ENCODE measurements around the gene NBAS. TPM values are rescaled to one million over a fixed set of nuclear protein-coding genes. Genes with fewer than 3 reads are reported as not detected.

NBAS gene
- total RNA-seq, 1 experiment from 2014 or later = 32.5 TPM

DNA sequence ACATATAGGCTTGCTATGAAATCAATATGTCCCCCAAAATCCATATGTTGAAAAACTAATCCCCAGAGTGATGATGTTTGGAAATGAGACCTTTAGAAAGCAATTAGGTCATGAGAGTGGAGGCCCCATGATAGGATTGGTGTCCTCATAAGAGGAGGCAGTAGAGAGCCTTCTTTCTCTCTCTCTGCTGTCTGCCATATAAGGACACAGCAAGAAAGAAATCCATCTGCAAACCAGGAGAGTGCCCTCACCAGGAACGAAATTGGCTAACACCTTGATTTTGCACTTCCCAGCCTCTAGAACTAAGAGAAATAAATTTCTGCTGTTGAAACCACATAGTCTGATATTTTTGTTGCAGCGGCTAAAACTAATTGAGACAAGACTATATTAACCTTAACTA lies 89.5 kb downstream of the NBAS start:
- no CpG with 5 or more reads among the region's 2 CpGs for whole genome bisulfite sequencing (ENCODE audit: extremely low coverage, insufficient read length, low lambda C conversion rate)
- peak overlapping the region in 1 of 3 experiments; percentile 72; a peak in 1 of 7 replicates for H3K27ac Mint-ChIP-seq
- H3K79me1 ChIP-seq (ENCODE audit: insufficient read depth, low read depth, low read length, poor library complexity, severe bottlenecking) = no peaks in the 10 kb centered on the region
- peaks cover 16 to 34% (median 24%) of the 10 kb centered on the region in 3 experiments; a peak in 5 of 7 replicates for H3K36me3 Mint-ChIP-seq (ENCODE audit: insufficient read depth in 1 of 3, low read depth in 3 of 3)
- H3K23ac ChIP-seq (ENCODE audit: insufficient read length, low read depth, low read length) = no peak overlapping the region
- H3K27me3 Mint-ChIP-seq (ENCODE audit: low read depth) = no peaks in the 10 kb centered on the region
- no peak overlapping the region for H4K5ac ChIP-seq (ENCODE audit: insufficient read length, low read depth, low read length)
- H3K4me3 Mint-ChIP-seq = no peak overlapping the region
- no peaks in the 10 kb centered on the region for H3K9me3 Mint-ChIP-seq
- no peak overlapping the region for H3K18ac ChIP-seq (ENCODE audit: insufficient read length, low read depth, low read length)
- no peak overlapping the region for H3K9ac ChIP-seq (ENCODE audit: extremely low read depth, insufficient read length, low read length)
- H2BK20ac ChIP-seq (ENCODE audit: low read depth, low read length, poor library complexity, severe bottlenecking) = no peak overlapping the region
- H3K79me2 ChIP-seq (ENCODE audit: insufficient read depth, low read length) = no peaks in the 10 kb centered on the region
- no peaks in the 10 kb centered on the region for H4K20me1 ChIP-seq (ENCODE audit: control insufficient read depth, insufficient read depth, insufficient read length)
- H3K14ac ChIP-seq (ENCODE audit: insufficient read depth, low read length) = no peak overlapping the region
- DNase-seq = no peak
- H2BK120ac ChIP-seq (ENCODE audit: low read depth, low read length, poor library complexity, severe bottlenecking) = no peak overlapping the region
- H3K4me1 ChIP-seq (ENCODE audit: insufficient read depth, low read length) = no peaks in the 10 kb centered on the region
- no peak overlapping the region for H3K4me2 ChIP-seq (ENCODE audit: insufficient read depth, insufficient read length, low read length)
- TF ChIP-seq, protein P1, sequence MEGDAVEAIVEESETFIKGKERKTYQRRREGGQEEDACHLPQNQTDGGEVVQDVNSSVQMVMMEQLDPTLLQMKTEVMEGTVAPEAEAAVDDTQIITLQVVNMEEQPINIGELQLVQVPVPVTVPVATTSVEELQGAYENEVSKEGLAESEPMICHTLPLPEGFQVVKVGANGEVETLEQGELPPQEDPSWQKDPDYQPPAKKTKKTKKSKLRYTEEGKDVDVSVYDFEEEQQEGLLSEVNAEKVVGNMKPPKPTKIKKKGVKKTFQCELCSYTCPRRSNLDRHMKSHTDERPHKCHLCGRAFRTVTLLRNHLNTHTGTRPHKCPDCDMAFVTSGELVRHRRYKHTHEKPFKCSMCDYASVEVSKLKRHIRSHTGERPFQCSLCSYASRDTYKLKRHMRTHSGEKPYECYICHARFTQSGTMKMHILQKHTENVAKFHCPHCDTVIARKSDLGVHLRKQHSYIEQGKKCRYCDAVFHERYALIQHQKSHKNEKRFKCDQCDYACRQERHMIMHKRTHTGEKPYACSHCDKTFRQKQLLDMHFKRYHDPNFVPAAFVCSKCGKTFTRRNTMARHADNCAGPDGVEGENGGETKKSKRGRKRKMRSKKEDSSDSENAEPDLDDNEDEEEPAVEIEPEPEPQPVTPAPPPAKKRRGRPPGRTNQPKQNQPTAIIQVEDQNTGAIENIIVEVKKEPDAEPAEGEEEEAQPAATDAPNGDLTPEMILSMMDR (conservative IDR thresholded peaks at IDR 0.05) = peak; percentile 21; the same call in 1 of the 3 replicates
- no peak overlapping the region for H2BK5ac ChIP-seq (ENCODE audit: insufficient read length, low read length)
- no peak overlapping the region for H2BK12ac ChIP-seq (ENCODE audit: insufficient read length, low read depth, low read length)
- no peaks in the 10 kb centered on the region for H3K23me2 ChIP-seq (ENCODE audit: insufficient read length, low read depth, low read length, poor library complexity, severe bottlenecking)
- H3K27me3 ChIP-seq (ENCODE audit: insufficient read depth, low read length) = no peaks in the 10 kb centered on the region
- no peaks in the 10 kb centered on the region for H3K9me3 ChIP-seq (ENCODE audit: control insufficient read depth, low read depth, low read length)
- no peak overlapping the region for H4K91ac ChIP-seq (ENCODE audit: insufficient read length, low read depth, low read length)
- H2AK5ac ChIP-seq (ENCODE audit: insufficient read length, low read length) = no peak overlapping the region
- no peak overlapping the region for H3K56ac ChIP-seq (ENCODE audit: insufficient read length, low read depth, low read length)
- no peak overlapping the region for H3K4ac ChIP-seq (ENCODE audit: low read depth, low read length)
- no peak overlapping the region for H4K8ac ChIP-seq (replicated peaks; ENCODE audit: insufficient read length, low read depth, low read length)
- no peaks in the 10 kb centered on the region for H3K4me1 Mint-ChIP-seq
- no peak overlapping the region for H3T11ph ChIP-seq (ENCODE audit: low read length)
- H3K27ac ChIP-seq (ENCODE audit: insufficient read length, low read depth, low read length) = no peak overlapping the region
- no peak overlapping the region for H2BK15ac ChIP-seq (ENCODE audit: low read depth, low read length)
- H2AFZ ChIP-seq (ENCODE audit: low read length) = no peak overlapping the region
